ENCODE measurements around the gene PUDP.

Gene PUDP

GRCh38 chrX:7069556-7069955 is 78.4 kb downstream of the PUDP start:
- Mint-ChIP-seq H3K27me3 (ENCODE audit: low read depth, poor library complexity) (no peaks in the 10 kb centered on the region), H3K4me1 (no peaks in the 10 kb centered on the region), H3K36me3 (ENCODE audit: low read depth) (peaks cover 77% of the 10 kb centered on the region), H3K4me3 (no peak overlapping the region), H3K27ac (no peak overlapping the region), H3K9me3 (peaks cover 43% of the 10 kb centered on the region)
- TF ChIP-seq CTCF (IDR thresholded peaks at IDR 0.05): no peak
- no peak for DNase-seq

- Mint-ChIP-seq H3K4me1 (no peaks in the 10 kb centered on the region), H3K27ac (no peak overlapping the region), H3K9me3 (peaks cover 49% of the 10 kb centered on the region), H3K4me3 (no peak overlapping the region), H3K36me3 (ENCODE audit: low read depth) (peaks cover 80% of the 10 kb centered on the region), H3K27me3 (ENCODE audit: low read depth, poor library complexity) (no peaks in the 10 kb centered on the region)
- no peak for TF ChIP-seq CTCF (IDR thresholded peaks at IDR 0.05)
- DNase-seq: no peak
These were observed 79.0 kb downstream of the PUDP start for GRCh38 chrX:7068939-7069367.

- Mint-ChIP-seq H3K27me3 (ENCODE audit: low read depth, poor library complexity) (no peaks in the 10 kb centered on the region), H3K9me3 (peaks cover 58% of the 10 kb centered on the region), H3K27ac (no peak overlapping the region), H3K4me3 (no peak overlapping the region), H3K36me3 (ENCODE audit: low read depth) (peaks cover 84% of the 10 kb centered on the region), H3K4me1 (peaks cover 11% of the 10 kb centered on the region)
- no peak for DNase-seq
- TF ChIP-seq CTCF (IDR thresholded peaks at IDR 0.05): no peak
These were observed 80.7 kb downstream of the PUDP start for GRCh38 chrX:7067256-7067655.

DNA sequence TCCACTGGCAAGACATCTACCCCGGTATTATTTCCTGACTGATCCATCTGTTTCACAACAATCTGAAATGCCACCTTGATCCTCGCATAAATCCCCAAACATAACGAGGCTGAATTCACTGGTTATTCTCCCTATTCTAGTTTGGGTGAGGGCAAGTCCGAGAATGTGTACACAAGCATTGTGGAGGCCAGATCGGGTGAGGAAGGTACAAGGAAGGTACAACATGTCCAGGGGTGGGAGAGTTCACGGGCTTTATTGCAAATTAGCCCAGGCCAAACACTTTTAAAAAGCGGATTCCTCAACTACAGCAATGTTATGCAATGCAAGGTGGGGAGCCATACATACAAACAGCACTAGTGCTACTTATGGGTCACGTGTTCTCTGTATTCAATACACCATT is 82.5 kb downstream of the PUDP start:
- H3K4me3 Mint-ChIP-seq: no peak overlapping the region
- peaks cover 64% of the 10 kb centered on the region for H3K9me3 Mint-ChIP-seq
- no peaks in the 10 kb centered on the region for H3K27me3 Mint-ChIP-seq (ENCODE audit: low read depth, poor library complexity)
- no peak for TF ChIP-seq CTCF (IDR thresholded peaks at IDR 0.05)
- peaks cover 17% of the 10 kb centered on the region for H3K4me1 Mint-ChIP-seq
- H3K27ac Mint-ChIP-seq: no peak overlapping the region
- peaks cover 93% of the 10 kb centered on the region for H3K36me3 Mint-ChIP-seq (ENCODE audit: low read depth)
- DNase-seq: no peak

DNA sequence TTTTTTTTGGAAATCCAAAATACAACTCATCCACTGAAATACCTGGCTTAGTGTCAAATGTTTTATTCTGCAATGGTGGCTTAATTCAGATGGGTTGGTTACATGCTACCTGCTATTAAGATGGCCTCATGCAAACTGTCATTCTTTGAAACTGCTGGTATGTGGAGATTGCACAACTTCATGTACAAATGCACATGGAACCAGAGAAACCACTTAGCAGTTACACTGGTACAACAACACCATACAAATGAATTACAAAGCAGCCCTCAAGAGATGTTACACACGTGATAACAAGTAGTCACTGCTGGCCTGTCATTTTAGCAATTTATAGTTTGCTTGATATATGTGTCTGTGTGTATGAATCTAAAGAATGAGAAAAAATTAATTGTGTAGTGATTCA is 85.0 kb downstream of the PUDP start:
- Mint-ChIP-seq H3K4me3 (no peak overlapping the region), H3K9me3 (peaks cover 56% of the 10 kb centered on the region), H3K4me1 (peaks cover 17% of the 10 kb centered on the region), H3K27ac (no peak overlapping the region), H3K36me3 (ENCODE audit: low read depth) (peaks cover 93% of the 10 kb centered on the region), H3K27me3 (ENCODE audit: low read depth, poor library complexity) (peaks cover 2% of the 10 kb centered on the region)
- TF ChIP-seq CTCF (IDR thresholded peaks at IDR 0.05): no peak
- DNase-seq: no peak

DNA sequence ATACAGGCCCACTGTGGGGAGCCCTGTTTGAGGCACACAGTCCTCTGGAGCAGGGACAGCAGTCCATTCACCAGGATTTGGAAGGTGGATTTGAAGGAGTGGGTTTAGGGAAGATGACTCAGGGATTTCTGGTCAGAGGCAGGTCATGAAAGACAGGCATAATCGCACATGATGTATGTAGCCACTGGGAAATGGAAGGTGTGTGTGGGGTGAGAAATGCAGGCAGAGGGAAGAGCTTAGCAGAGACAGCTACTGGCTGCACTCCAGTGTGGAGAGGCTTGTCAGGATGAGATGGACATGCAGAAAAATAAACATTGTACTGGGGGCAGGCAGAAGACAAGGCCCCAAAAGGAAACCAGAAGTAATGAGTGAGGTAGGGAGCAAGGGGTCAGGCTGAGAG is 85.7 kb downstream of the PUDP start:
- Mint-ChIP-seq H3K27me3 (ENCODE audit: low read depth, poor library complexity) (peaks cover 4% of the 10 kb centered on the region), H3K9me3 (peaks cover 49% of the 10 kb centered on the region), H3K4me3 (peak overlapping the region; percentile 54), H3K4me1 (peaks cover 17% of the 10 kb centered on the region), H3K27ac (peak overlapping the region; percentile 72), H3K36me3 (ENCODE audit: low read depth) (peaks cover 93% of the 10 kb centered on the region)
- TF ChIP-seq CTCF (IDR thresholded peaks at IDR 0.05): no peak
- DNase-seq: no peak

All from nephron progenitor cell (in vitro differentiated cells).